HepG2 (cell line): ENCODE results near the gene RFX7. TPM values are rescaled to one million over a fixed set of nuclear protein-coding genes. Genes with fewer than 3 reads are reported as not detected.

Experiments used
- ATAC-seq: fragments of 200-7000 bp; cut with Tn5 transposase; 3 replicates; pipeline ENCODE4 v1.9.1; 2020; ENCODE audit warnings: mild to moderate bottlenecking, moderate library complexity
- BruUV-seq: library from RNA; stranded (reverse); fragments of 400-500 nt; replicated peaks from 2 replicates; lab custom pipeline; 2021; lab: Mats Ljungman, UMichigan
- CTCF ChIA-PET: fragments of 300-600 bp; formaldehyde crosslinking; extraction: SDS; loops from one replicate; lab custom pipeline; 2021; ENCODE audit warnings: low total read pairs, inconsistent platforms, low intra/inter-chr PET ratio; lab: Yijun Ruan, JAX
- POLR2A ChIA-PET: fragments of 350-600 bp; sonication (Branson Sonifier 250); formaldehyde crosslinking; loops from one replicate; lab custom pipeline; 2020; ENCODE audit warnings: antibody characterized with exemption, inconsistent platforms; lab: Yijun Ruan, JAX
- DNase-seq: peaks from one replicate; pipeline ENCODE4 v3.0.0-alpha.2; 2015; ENCODE audit warnings: low spot score
- FAIRE-seq: peaks from 3 replicates; lab custom pipeline; 2011; peaks lifted over from hg19 to GRCh38; lab: Jason Lieb, UNC
- H2AFZ ChIP-seq: one replicate; pipeline ENCODE4 v1.6.1; 2011; ENCODE audit warnings: low read length, inconsistent platforms
- H3K27ac ChIP-seq: fragments of 300-600 bp; 3 replicates; pipeline ENCODE4 v1.8.0; 2011; ENCODE audit warnings: mixed run types, mild to moderate bottlenecking, mixed read lengths, low read length, inconsistent platforms; ENCODE audit not compliant: insufficient read depth; ENCODE audit errors: extremely low read length
- H3K27me3 ChIP-seq, 2 experiments: fragments of 200-600 bp in 1 of 2; 2 replicates in 1 of 2; 3 replicates in 1 of 2; pipeline versions ENCODE4 v1.6.0 to v1.8.0; 2011; ENCODE audit warnings: low read length in 2 of 2, mild to moderate bottlenecking in 2 of 2, moderate library complexity in 2 of 2, inconsistent platforms in 1 of 2; ENCODE audit not compliant: insufficient read depth in 2 of 2, control insufficient read depth in 1 of 2
- H3K36me3 ChIP-seq, 2 experiments: fragments of 200-600 bp in 1 of 2; replicated peaks in 1 of 2; 2 replicates in 1 of 2; 3 replicates in 1 of 2; pipeline versions ENCODE4 v1.5.1 to v1.8.0; 2011; ENCODE audit warnings: low read length in 2 of 2, inconsistent platforms in 1 of 2; ENCODE audit not compliant: insufficient read depth in 2 of 2, control insufficient read depth in 1 of 2
- H3K4me1 ChIP-seq: 2 replicates; pipeline ENCODE4 v1.5.1; 2012; ENCODE audit warnings: low read length, inconsistent platforms; ENCODE audit not compliant: insufficient read depth
- H3K4me2 ChIP-seq: 2 replicates; pipeline ENCODE4 v1.6.0; 2011; ENCODE audit warnings: low read depth, low read length, inconsistent platforms
- H3K4me3 ChIP-seq, 3 experiments: fragments of 200-600 bp in 1 of 3; sonication (generic), shearing (Covaris generic) in 1 of 3; replicated peaks in 1 of 3; 2 replicates each; pipeline ENCODE4 v1.5.1; 2011 to 2016; ENCODE audit warnings: low read length in 3 of 3, inconsistent platforms in 2 of 3, low read depth in 2 of 3, mild to moderate bottlenecking in 2 of 3, control low read depth in 1 of 3, mixed read lengths in 1 of 3; ENCODE audit not compliant: insufficient read depth in 1 of 3
- H3K79me2 ChIP-seq: one replicate; pipeline ENCODE4 v1.6.1; 2011; ENCODE audit warnings: low read length, inconsistent platforms; ENCODE audit not compliant: insufficient read depth
- H3K9ac ChIP-seq: 2 replicates; pipeline ENCODE4 v1.6.0; 2011; ENCODE audit warnings: mild to moderate bottlenecking, low read depth, low read length, inconsistent platforms; ENCODE audit not compliant: insufficient read depth
- H3K9me3 ChIP-seq: 2 replicates; pipeline ENCODE4 v1.5.1; 2012; ENCODE audit warnings: mild to moderate bottlenecking, low read length
- H4K20me1 ChIP-seq: 2 replicates; pipeline ENCODE4 v1.6.0; 2011; ENCODE audit warnings: inconsistent platforms, mild to moderate bottlenecking, low read length, moderate library complexity; ENCODE audit not compliant: insufficient read depth
- ASH2L ChIP-seq: fragments of 300-600, 200-600 bp; sonication (generic); IDR thresholded peaks from 2 replicates; pipeline ENCODE4 v1.7.0; 2017; ENCODE audit warnings: low read depth, mild to moderate bottlenecking, moderate library complexity, mixed read lengths, low read length; ENCODE audit not compliant: insufficient read length
- TRIM24 ChIP-seq: sonication (generic); formaldehyde crosslinking; IDR thresholded peaks from 2 replicates; pipeline ENCODE4 v1.8.0; 2022; ENCODE audit warnings: mild to moderate bottlenecking, missing genetic modification reagents
- ZNF24 ChIP-seq: fragments of 450-650 bp; IDR thresholded peaks from 2 replicates; pipeline ENCODE4 v1.6.1; 2017; ENCODE audit warnings: antibody characterized with exemption, mild to moderate bottlenecking
- ZNF816 ChIP-seq: sonication (generic); formaldehyde crosslinking; IDR thresholded peaks from 2 replicates; pipeline ENCODE4 v1.8.0; 2022; ENCODE audit warnings: missing genetic modification reagents, mild to moderate bottlenecking, borderline replicate concordance
- WGBS: methylation state at CpG from one replicate; pipeline ENCODE4 v1.1.6; 2017; ENCODE audit warnings: low lambda C conversion rate; 5-methylcytosine and 5-hydroxymethylcytosine counted together
- in situ Hi-C: cut with HindIII; loops from 2 replicates; pipeline ENCODE4 v1.10.0; 2017; ENCODE audit warnings: low pct_unique_long_range_greater_than_20kb; ENCODE audit not compliant: extremely low pct_ligation_motif_present
- intact Hi-C: fragments of 100-400 bp; cut with micrococcal nuclease; formaldehyde crosslinking; loops from one replicate; pipeline ENCODE4 v1.10.0; 2022; ENCODE audit not compliant: unreplicated experiment
- polyA plus RNA-seq, 8 experiments: library from polyadenylated mRNA; depleted of rRNA in 3 of 8; stranded (reverse) in 7 of 8; unstranded in 1 of 8; fragments of >200 nt; fragmentation: Illumina TruSeq in 4 of 8; extraction: Trizol in 4 of 8; gene quantifications; 2 replicates each; pipeline versions ENCODE4 v1.2.1 to v1.2.3, GENCODE V29; 2011 to 2016; ENCODE audit warnings: low read depth in 4 of 8, missing spikeins in 1 of 8, mixed read lengths in 1 of 8; ENCODE audit not compliant: insufficient read depth in 1 of 8
- total RNA-seq, 5 experiments: library from RNA; depleted of rRNA; stranded (reverse); fragments of >200 nt; fragmentation: Illumina TruSeq; extraction: Trizol; gene quantifications; 2 replicates each; pipeline ENCODE4 v1.2.3, GENCODE V29; 2016; ENCODE audit warnings: low read depth in 1 of 5
- TF ChIP-seq, protein P1 (sequence below): sonication (generic); formaldehyde crosslinking; IDR thresholded peaks from 2 replicates; pipeline ENCODE4 v1.5.0; 2020; ENCODE audit warnings: missing genetic modification reagents
- TF ChIP-seq, protein P2 (sequence below): sonication (generic); formaldehyde crosslinking; IDR thresholded peaks from 2 replicates; pipeline ENCODE4 v1.5.0; 2020; ENCODE audit warnings: mild to moderate bottlenecking, missing genetic modification reagents, borderline replicate concordance

Gene RFX7
- total and polyA plus RNA-seq, 2 of the 13 experiments (the other 11 are each of a cell fraction or from before 2014, with no cell fraction given), result 8.5 to 10.4 TPM

DNA sequence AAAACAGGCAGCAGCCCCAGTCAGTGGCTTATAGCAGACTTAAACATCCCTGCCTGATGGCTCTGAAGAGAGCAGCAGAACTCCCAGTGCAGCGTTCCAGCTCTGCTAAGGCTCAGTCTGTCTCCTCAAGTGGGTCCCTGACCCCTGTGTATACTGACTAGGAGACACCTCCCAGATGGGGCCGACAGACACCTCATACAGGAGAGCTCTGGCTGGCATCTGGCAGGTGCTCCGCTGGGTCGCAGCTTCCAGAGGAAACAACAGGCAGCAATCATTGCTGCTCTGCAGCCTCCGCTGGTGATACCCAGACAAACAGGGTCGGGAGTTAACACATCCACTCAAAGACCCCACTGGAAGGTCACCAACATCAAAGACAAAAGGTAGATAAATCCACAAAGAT lies 93.5 kb downstream of the RFX7 start:
- Histone ChIP-seq H3K36me3 (peaks cover 1 to 13% of the 10 kb centered on the region in 2 experiments; a peak in 4 of 5 replicates), H3K9ac (no peak overlapping the region), H4K20me1 (peaks cover 5% of the 10 kb centered on the region; the same call in 1 of the 2 replicates), H3K4me3 (no peak overlapping the region), H3K4me2 (no peak overlapping the region), H3K27ac (no peak overlapping the region), H3K79me2 (peaks cover 42% of the 10 kb centered on the region), H3K4me1 (no peaks in the 10 kb centered on the region), H2AFZ (no peak overlapping the region), H3K27me3 (no peaks in the 10 kb centered on the region), H3K9me3 (0 out of 2 replicates have a peak, but pooled peaks cover 4% of the 10 kb centered on the region)
- ChIA-PET POLR2A (no interaction called here), CTCF (no interaction called here)
- intact Hi-C loops (no loop called here), in situ Hi-C loops (no loop called here)
- FAIRE-seq (no peak), ATAC-seq (no peak), DNase-seq (no peak)
- TF ChIP-seq, protein P1, sequence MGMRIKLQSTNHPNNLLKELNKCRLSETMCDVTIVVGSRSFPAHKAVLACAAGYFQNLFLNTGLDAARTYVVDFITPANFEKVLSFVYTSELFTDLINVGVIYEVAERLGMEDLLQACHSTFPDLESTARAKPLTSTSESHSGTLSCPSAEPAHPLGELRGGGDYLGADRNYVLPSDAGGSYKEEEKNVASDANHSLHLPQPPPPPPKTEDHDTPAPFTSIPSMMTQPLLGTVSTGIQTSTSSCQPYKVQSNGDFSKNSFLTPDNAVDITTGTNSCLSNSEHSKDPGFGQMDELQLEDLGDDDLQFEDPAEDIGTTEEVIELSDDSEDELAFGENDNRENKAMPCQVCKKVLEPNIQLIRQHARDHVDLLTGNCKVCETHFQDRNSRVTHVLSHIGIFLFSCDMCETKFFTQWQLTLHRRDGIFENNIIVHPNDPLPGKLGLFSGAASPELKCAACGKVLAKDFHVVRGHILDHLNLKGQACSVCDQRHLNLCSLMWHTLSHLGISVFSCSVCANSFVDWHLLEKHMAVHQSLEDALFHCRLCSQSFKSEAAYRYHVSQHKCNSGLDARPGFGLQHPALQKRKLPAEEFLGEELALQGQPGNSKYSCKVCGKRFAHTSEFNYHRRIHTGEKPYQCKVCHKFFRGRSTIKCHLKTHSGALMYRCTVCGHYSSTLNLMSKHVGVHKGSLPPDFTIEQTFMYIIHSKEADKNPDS (CRISPR knock-in tag), result no peak
- TF ChIP-seq TRIM24 (CRISPR knock-in tag), result no peak
- TF ChIP-seq, protein P2, sequence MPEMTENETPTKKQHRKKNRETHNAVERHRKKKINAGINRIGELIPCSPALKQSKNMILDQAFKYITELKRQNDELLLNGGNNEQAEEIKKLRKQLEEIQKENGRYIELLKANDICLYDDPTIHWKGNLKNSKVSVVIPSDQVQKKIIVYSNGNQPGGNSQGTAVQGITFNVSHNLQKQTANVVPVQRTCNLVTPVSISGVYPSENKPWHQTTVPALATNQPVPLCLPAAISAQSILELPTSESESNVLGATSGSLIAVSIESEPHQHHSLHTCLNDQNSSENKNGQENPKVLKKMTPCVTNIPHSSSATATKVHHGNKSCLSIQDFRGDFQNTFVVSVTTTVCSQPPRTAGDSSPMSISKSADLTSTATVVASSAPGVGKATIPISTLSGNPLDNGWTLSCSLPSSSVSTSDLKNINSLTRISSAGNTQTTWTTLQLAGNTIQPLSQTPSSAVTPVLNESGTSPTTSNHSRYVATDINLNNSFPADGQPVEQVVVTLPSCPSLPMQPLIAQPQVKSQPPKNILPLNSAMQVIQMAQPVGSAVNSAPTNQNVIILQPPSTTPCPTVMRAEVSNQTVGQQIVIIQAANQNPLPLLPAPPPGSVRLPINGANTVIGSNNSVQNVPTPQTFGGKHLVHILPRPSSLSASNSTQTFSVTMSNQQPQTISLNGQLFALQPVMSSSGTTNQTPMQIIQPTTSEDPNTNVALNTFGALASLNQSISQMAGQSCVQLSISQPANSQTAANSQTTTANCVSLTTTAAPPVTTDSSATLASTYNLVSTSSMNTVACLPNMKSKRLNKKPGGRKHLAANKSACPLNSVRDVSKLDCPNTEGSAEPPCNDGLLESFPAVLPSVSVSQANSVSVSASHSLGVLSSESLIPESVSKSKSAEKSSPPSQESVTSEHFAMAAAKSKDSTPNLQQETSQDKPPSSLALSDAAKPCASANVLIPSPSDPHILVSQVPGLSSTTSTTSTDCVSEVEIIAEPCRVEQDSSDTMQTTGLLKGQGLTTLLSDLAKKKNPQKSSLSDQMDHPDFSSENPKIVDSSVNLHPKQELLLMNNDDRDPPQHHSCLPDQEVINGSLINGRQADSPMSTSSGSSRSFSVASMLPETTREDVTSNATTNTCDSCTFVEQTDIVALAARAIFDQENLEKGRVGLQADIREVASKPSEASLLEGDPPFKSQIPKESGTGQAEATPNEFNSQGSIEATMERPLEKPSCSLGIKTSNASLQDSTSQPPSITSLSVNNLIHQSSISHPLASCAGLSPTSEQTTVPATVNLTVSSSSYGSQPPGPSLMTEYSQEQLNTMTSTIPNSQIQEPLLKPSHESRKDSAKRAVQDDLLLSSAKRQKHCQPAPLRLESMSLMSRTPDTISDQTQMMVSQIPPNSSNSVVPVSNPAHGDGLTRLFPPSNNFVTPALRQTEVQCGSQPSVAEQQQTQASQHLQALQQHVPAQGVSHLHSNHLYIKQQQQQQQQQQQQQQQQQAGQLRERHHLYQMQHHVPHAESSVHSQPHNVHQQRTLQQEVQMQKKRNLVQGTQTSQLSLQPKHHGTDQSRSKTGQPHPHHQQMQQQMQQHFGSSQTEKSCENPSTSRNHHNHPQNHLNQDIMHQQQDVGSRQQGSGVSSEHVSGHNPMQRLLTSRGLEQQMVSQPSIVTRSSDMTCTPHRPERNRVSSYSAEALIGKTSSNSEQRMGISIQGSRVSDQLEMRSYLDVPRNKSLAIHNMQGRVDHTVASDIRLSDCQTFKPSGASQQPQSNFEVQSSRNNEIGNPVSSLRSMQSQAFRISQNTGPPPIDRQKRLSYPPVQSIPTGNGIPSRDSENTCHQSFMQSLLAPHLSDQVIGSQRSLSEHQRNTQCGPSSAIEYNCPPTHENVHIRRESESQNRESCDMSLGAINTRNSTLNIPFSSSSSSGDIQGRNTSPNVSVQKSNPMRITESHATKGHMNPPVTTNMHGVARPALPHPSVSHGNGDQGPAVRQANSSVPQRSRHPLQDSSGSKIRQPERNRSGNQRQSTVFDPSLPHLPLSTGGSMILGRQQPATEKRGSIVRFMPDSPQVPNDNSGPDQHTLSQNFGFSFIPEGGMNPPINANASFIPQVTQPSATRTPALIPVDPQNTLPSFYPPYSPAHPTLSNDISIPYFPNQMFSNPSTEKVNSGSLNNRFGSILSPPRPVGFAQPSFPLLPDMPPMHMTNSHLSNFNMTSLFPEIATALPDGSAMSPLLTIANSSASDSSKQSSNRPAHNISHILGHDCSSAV (CRISPR knock-in tag), result no peak
- no peak for TF ChIP-seq ZNF816
- TF ChIP-seq ASH2L, result no peak
- TF ChIP-seq ZNF24, result no peak
- WGBS, result 100% methylated on average over 2 of the region's 6 CpGs
- BruUV-seq, result no TSS peak
